ENCODE data around the gene CDC20. TPM values are rescaled to one million over a fixed set of nuclear protein-coding genes. Genes with fewer than 3 reads are reported as not detected.

Gene CDC20
- total RNA-seq (2021; ENCODE audit: unreplicated experiment) = 215 TPM
- polyA plus RNA-seq (2012; ENCODE audit: insufficient read length) = 105 TPM
- percentile 92 among the genes with signal in this experiment for Bru-seq, nascent RNA
- BruChase-seq, experiment 1, labeled RNA remaining after a 2-hour chase = percentile 96 among the genes with signal in this experiment
- BruChase-seq, experiment 2, labeled RNA remaining after a 6-hour chase = percentile 98 among the genes with signal in this experiment
- long read RNA-seq, transcript CDC20-202 (10 exons, 1,777 nt) = minor isoform, 137 of 479 reads
- long read RNA-seq, transcript CDC20-201 (11 exons, 1,675 nt) = major isoform, 283 of 479 reads
- long read RNA-seq, partial matches to known transcripts = 41 of 479 reads
- long read RNA-seq, other reads (novel, unspliced or antisense) = 17 of 479 reads

DNA sequence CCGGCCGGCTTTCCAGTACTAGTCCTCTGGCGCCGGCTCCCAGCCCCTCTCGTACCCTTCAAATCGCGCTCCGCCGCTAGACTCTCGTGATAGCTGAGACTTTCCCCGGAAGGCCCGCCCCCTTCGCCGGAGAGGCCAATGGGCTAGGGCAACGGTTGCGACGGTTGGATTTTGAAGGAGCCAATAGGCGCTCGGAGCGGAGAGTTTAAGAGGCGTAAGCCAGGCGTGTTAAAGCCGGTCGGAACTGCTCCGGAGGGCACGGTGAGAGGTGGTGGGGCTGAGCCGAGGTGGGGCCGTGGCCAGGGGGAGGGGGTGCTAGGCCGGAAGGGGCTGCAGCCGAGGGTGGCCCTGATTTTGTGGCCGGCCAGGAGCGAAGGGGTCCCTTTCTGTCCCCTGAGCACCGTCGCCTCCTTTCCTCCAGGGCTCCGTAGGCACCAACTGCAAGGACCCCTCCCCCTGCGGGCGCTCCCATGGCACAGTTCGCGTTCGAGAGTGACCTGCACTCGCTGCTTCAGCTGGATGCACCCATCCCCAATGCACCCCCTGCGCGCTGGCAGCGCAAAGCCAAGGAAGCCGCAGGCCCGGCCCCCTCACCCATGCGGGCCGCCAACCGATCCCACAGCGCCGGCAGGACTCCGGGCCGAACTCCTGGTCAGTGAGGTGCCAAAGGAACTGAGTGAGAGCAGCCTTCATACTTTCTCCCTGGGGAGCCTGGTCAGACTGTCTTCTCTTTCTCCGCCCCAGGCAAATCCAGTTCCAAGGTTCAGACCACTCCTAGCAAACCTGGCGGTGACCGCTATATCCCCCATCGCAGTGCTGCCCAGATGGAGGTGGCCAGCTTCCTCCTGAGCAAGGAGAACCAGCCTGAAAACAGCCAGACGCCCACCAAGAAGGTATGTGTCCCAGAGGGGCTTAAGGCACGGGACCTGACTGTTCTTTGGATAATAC, at the start of gene CDC20:
CDC20 (plus strand) TSS at position 236 of the 948 bp plus-strand sequence; CDS start at position 471, 235 bp downstream.
- Histone ChIP-seq H3K9me3 (ENCODE audit: control insufficient read depth, insufficient read depth, low read depth, low read length) (no peaks in the 10 kb centered on the region), H3K27ac (ENCODE audit: low read length) (peak within 1 kb of the TSS; percentile 100), H3K4me3 (ENCODE audit: low read depth in 2 of 2, low read length in 2 of 2) (peak within 1 kb of the TSS; percentile 90 to 95), H3K36me3 (ENCODE audit: control insufficient read depth, insufficient read depth, low read length) (peaks cover 12% of the 10 kb centered on the region), H3K4me1 (ENCODE audit: control insufficient read depth, insufficient read depth, low read length) (peaks cover 28% of the 10 kb centered on the region), H3K27me3 (ENCODE audit: control insufficient read depth, insufficient read depth, low read length) (no peaks in the 10 kb centered on the region)
- intact Hi-C loops (cut with micrococcal nuclease; ENCODE audit: unreplicated experiment) = loop anchor here (5.0 kb wide), 1 partner anchor 122 kb away; no protein-coding TSS in a partner anchor
- ChIA-PET POLR2A (interaction anchor here (1.4 kb wide), 1 partner anchor 10 kb away, joined by 3 read pairs; no protein-coding TSS in a partner anchor), CTCF (no interaction called here)
- peak; percentile 95 for ATAC-seq
- DNase-seq (ENCODE audit: low read depth, low spot score) = peak; percentile 93
- BruUV-seq (replicated peaks) = no TSS peak
- in situ Hi-C loops (cut with HindIII; ENCODE audit: low pct_unique_long_range_greater_than_20kb, low sequenced_read_pairs) = no loop called here
- TF ChIP-seq POLR2AphosphoS5 (IDR thresholded peaks at IDR 0.05; ENCODE audit: low read depth, low read length) (peak; percentile 92), SIN3A (IDR thresholded peaks at IDR 0.05; ENCODE audit: borderline replicate concordance, insufficient read depth, low read depth, low read length) (peak; percentile 100)
- TF ChIP-seq, protein P1, sequence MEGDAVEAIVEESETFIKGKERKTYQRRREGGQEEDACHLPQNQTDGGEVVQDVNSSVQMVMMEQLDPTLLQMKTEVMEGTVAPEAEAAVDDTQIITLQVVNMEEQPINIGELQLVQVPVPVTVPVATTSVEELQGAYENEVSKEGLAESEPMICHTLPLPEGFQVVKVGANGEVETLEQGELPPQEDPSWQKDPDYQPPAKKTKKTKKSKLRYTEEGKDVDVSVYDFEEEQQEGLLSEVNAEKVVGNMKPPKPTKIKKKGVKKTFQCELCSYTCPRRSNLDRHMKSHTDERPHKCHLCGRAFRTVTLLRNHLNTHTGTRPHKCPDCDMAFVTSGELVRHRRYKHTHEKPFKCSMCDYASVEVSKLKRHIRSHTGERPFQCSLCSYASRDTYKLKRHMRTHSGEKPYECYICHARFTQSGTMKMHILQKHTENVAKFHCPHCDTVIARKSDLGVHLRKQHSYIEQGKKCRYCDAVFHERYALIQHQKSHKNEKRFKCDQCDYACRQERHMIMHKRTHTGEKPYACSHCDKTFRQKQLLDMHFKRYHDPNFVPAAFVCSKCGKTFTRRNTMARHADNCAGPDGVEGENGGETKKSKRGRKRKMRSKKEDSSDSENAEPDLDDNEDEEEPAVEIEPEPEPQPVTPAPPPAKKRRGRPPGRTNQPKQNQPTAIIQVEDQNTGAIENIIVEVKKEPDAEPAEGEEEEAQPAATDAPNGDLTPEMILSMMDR (IDR thresholded peaks at IDR 0.05) = no peak
- TF ChIP-seq, protein P2, sequence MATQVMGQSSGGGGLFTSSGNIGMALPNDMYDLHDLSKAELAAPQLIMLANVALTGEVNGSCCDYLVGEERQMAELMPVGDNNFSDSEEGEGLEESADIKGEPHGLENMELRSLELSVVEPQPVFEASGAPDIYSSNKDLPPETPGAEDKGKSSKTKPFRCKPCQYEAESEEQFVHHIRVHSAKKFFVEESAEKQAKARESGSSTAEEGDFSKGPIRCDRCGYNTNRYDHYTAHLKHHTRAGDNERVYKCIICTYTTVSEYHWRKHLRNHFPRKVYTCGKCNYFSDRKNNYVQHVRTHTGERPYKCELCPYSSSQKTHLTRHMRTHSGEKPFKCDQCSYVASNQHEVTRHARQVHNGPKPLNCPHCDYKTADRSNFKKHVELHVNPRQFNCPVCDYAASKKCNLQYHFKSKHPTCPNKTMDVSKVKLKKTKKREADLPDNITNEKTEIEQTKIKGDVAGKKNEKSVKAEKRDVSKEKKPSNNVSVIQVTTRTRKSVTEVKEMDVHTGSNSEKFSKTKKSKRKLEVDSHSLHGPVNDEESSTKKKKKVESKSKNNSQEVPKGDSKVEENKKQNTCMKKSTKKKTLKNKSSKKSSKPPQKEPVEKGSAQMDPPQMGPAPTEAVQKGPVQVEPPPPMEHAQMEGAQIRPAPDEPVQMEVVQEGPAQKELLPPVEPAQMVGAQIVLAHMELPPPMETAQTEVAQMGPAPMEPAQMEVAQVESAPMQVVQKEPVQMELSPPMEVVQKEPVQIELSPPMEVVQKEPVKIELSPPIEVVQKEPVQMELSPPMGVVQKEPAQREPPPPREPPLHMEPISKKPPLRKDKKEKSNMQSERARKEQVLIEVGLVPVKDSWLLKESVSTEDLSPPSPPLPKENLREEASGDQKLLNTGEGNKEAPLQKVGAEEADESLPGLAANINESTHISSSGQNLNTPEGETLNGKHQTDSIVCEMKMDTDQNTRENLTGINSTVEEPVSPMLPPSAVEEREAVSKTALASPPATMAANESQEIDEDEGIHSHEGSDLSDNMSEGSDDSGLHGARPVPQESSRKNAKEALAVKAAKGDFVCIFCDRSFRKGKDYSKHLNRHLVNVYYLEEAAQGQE (IDR thresholded peaks at IDR 0.05; ENCODE audit: insufficient read depth in 1 of 2, low read depth in 2 of 2, low read length in 1 of 2) = 0 out of 4 replicates have a peak, but pooled peaks of 1 of the 2 experiments have one; percentile 14

DNA sequence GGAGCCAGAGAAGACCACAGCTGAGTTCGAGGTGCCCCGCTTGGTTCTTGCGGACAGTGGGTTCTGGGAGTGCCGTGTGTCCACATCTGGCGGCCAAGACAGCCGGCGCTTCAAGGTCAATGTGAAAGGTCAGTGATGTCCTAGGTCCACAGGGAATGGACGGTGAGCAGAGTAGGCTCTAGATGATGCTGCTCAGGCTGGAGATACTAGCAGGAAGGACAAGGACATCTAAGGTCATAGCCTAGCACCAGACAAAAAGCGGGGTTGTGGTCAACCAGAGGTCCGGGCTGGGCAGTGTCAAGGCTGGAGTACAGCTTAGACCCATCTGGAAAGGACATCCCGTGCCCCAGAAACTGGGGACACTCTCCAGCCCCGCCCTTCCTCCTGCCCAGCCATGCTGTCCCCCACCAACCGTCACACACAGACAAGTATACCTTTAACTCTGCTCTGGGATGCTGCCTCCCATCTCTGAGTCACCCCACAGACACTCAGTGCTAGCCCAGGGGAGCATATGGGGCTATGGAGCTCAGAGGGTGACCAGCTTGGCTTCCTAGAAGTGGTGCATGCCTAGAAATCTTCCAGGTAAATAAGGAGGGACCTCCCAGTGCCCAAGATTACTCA, 49.3 kb upstream of the CDC20 start:
- Histone ChIP-seq H3K27me3 (ENCODE audit: control insufficient read depth, insufficient read depth, low read length) (no peaks in the 10 kb centered on the region), H3K36me3 (ENCODE audit: control insufficient read depth, insufficient read depth, low read length) (no peaks in the 10 kb centered on the region), H3K27ac (ENCODE audit: low read length) (no peak overlapping the region), H3K4me1 (ENCODE audit: control insufficient read depth, insufficient read depth, low read length) (no peaks in the 10 kb centered on the region), H3K4me3 (ENCODE audit: low read depth in 2 of 2, low read length in 2 of 2) (no peak overlapping the region), H3K9me3 (ENCODE audit: control insufficient read depth, insufficient read depth, low read depth, low read length) (no peaks in the 10 kb centered on the region)
- DNase-seq (ENCODE audit: low read depth, low spot score) (no peak), ATAC-seq (no peak)
- intact Hi-C loops (cut with micrococcal nuclease; ENCODE audit: unreplicated experiment) = no loop called here
- BruUV-seq (replicated peaks) = no TSS peak
- ChIA-PET CTCF (no interaction called here), POLR2A (no interaction called here)
- in situ Hi-C loops (cut with HindIII; ENCODE audit: low pct_unique_long_range_greater_than_20kb, low sequenced_read_pairs) = no loop called here
- TF ChIP-seq SIN3A (IDR thresholded peaks at IDR 0.05; ENCODE audit: borderline replicate concordance, insufficient read depth, low read depth, low read length) (no peak), TCF7L2 (IDR thresholded peaks at IDR 0.05; ENCODE audit: low read depth, low read length) (no peak), POLR2AphosphoS5 (IDR thresholded peaks at IDR 0.05; ENCODE audit: low read depth, low read length) (no peak)
- TF ChIP-seq, protein P2 (IDR thresholded peaks at IDR 0.05; ENCODE audit: insufficient read depth in 1 of 2, low read depth in 2 of 2, low read length in 1 of 2) = no peak
- TF ChIP-seq, protein P1 (IDR thresholded peaks at IDR 0.05) = no peak

Data from Panc1 (cell line).